Retinal pigment epithelial cell (primary cell): ENCODE results near the gene TNS1.

Experiments
- DNase-seq: peaks from one replicate; pipeline ENCODE4 v3.0.0-alpha.2; 2010; ENCODE audit warnings: low read depth
- H3K4me3 ChIP-seq: 2 replicates; pipeline ENCODE4 v1.5.1; 2011; ENCODE audit warnings: mild to moderate bottlenecking, low read length, control low read depth, moderate library complexity
- TF ChIP-seq, protein P1 (sequence below): conservative IDR thresholded peaks from 2 replicates; pipeline ENCODE4 v1.5.1; 2011; ENCODE audit warnings: low read depth, low read length, control low read depth, inconsistent platforms

Gene TNS1

DNA sequence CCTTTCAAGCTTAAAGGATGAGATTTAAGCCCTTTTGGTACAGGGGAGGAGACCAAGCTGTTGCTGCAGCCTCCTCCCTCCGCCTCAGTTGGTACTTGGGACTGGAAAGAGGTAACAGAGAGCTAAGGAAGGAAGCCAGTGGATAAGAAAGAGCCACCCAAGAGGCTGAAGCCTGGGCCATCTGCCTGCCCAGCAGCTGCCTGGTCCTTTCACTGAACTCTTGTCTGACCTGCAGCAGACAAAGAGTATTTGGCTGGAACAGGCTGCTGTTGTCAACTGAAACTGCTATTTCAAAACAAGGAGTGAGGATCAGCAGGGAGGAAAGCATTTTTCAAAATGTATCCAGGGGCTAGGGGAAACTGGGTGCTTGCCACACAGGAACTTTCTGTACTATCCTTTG, 30.3 kb downstream of the TNS1 start:
- no peak overlapping the region for H3K4me3 ChIP-seq
- no peak for DNase-seq
- TF ChIP-seq, protein P1, sequence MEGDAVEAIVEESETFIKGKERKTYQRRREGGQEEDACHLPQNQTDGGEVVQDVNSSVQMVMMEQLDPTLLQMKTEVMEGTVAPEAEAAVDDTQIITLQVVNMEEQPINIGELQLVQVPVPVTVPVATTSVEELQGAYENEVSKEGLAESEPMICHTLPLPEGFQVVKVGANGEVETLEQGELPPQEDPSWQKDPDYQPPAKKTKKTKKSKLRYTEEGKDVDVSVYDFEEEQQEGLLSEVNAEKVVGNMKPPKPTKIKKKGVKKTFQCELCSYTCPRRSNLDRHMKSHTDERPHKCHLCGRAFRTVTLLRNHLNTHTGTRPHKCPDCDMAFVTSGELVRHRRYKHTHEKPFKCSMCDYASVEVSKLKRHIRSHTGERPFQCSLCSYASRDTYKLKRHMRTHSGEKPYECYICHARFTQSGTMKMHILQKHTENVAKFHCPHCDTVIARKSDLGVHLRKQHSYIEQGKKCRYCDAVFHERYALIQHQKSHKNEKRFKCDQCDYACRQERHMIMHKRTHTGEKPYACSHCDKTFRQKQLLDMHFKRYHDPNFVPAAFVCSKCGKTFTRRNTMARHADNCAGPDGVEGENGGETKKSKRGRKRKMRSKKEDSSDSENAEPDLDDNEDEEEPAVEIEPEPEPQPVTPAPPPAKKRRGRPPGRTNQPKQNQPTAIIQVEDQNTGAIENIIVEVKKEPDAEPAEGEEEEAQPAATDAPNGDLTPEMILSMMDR = no peak

DNA sequence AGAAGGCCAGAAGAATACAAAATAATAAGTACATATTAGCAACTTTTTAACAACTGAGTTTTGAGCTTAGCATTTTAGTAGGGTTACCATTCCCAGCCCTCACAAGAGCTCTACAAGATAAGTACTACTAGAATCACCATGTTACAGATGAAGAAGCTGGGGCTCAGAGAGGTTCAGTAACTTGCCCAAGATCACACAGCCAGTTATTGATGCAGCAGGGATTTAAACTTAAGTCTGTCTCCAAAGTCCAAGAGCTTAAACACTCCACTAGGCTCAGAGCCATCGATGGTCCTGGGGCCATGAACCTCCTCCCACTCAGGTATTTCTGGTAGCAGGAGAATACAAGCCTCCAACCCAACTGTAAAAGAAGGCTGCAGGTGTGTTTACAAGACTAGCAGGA, 30.8 kb downstream of the TNS1 start:
- H3K4me3 ChIP-seq = no peak overlapping the region
- DNase-seq = no peak
- TF ChIP-seq, protein P1 = no peak

DNA sequence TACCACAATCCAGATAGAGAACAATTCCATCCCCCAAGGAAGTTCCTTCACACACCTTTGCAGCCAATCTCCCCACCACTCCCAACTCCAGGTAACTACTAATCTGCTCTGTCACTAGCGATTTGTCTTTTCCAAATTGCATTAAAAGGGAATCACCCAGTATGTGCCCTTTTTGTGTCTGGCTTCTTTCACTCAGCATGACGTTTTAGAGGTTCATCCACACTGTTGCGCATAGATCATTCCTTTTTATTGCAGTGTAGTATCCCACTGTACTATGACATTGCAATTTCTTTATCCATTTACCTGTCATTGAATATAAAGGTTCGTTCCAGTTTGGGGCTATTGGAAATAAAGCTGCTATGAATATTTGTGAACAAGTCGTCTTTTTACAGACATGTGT, 31.6 kb downstream of the TNS1 start:
- H3K4me3 ChIP-seq = no peak overlapping the region
- TF ChIP-seq, protein P1 = no peak
- DNase-seq = no peak

DNA sequence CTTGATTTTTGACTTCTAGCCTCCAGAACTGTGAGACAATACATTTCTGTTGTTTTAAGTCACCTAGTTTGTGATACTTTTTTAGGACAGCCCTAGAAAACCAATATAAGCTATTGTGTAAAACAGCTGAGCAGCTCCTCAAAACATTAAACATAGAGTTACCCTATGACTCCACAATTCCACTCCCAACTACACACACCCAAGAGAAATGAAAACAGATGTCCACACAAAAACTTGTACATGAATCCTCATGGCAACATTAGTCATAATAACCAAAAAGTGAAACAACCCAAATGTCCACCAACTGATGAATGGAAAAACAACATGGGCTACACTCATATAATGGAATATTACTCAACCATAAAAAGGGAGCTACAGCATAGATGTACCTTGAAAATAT, 32.6 kb downstream of the TNS1 start:
- H3K4me3 ChIP-seq = no peak overlapping the region
- TF ChIP-seq, protein P1 = no peak
- no peak for DNase-seq

DNA sequence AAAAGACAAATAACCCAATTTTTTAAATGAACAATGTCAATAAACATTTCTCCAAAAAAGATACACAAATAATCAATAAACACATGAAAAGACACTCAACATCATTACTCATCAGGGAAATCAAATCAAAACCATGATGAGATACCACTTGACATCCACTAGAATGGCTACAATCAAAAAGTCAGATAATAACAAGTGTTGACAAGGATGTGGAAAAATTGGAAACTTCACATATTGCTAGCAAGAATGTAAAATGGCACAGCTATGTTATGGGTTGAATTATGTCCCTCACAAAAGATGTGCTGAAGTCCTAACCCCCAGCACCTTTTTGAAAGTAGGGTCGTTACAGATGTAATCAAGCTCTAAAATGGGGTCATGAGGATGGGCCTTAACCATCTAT, 33.2 kb downstream of the TNS1 start:
- DNase-seq = no peak
- TF ChIP-seq, protein P1 = no peak
- no peak overlapping the region for H3K4me3 ChIP-seq

DNA sequence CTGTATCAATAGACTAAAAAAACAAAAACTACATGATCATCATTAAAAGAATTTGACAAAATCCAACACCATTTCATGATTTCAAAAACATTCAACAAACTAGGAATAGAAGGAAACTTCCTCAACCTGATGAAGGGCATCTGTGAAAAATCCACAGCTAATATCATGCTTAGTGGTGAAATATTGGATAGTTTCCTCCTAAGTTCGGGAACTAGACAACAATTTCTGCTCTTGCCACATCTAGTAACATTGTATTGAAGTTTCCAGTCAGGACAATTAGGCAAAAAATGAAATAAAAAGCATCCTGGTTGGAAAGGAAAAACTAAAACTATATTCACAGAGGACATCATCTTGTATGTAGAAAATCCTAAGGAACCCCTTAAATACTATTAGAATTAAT, 34.8 kb downstream of the TNS1 start:
- TF ChIP-seq, protein P1 = no peak
- no peak for DNase-seq
- no peak overlapping the region for H3K4me3 ChIP-seq

DNA sequence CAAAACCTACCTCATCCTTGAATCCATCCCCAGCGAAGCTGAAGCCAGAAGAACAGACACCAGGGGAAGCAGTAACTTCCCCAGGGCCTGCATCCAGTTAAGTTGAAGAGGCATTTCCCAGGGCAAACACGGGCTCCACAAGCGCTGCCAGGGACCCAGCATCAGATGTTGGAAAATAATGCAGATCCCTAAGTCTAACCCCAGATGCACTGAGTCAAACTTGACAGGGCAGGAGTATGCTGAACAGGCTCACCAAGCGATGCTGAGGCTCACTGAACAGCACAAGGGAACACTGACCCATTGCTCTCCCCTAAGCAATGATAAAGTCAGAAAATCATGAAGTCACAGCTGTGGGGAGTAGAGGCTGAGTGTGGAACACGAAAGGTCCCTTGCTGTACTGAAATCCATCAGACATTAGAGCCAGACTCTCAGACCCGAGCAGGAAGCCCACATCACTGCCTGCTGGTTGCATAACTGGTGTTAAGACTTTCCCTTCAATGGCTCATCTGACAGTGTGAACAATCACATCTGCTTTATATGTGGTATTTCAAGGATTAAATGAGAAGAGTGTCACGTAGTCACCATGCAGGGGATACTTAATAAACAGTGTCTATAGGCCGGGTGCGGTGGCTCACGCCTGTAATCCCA, 36.2 kb downstream of the TNS1 start:
- DNase-seq = no peak
- H3K4me3 ChIP-seq = no peak overlapping the region
- TF ChIP-seq, protein P1 = no peak
